DND-41 (cell line): Measurements from ENCODE around the gene NOL4L.

Experiments used
- CTCF ChIP-seq: IDR thresholded peaks from 2 replicates; pipeline ENCODE4 v1.5.1; 2012; ENCODE audit warnings: borderline replicate concordance, low read length, moderate library complexity, mild to moderate bottlenecking; ENCODE audit not compliant: poor library complexity, severe bottlenecking; ENCODE audit errors: extremely low read depth
- EZH2 ChIP-seq: IDR thresholded peaks from 3 replicates; pipeline ENCODE4 v1.6.1; 2012; ENCODE audit warnings: borderline replicate concordance, low read depth, mild to moderate bottlenecking, moderate library complexity, low read length, inconsistent platforms; ENCODE audit not compliant: severe bottlenecking

- no peak for TF ChIP-seq CTCF
- TF ChIP-seq EZH2, result no peak
Measured at GRCh38 chr20:32496811-32497533, 88.2 kb downstream of the NOL4L start.
